H9 (cell line): ENCODE results near the gene NLRP1. TPM values are rescaled to one million over a fixed set of nuclear protein-coding genes. Genes with fewer than 3 reads are reported as not detected.

Experiments
- DNase-seq: peaks from one replicate; pipeline ENCODE4 v3.0.0-alpha.2; 2017
- H2AFZ ChIP-seq: one replicate; pipeline ENCODE4 v1.6.1; 2013; ENCODE audit warnings: mild to moderate bottlenecking, low read length, control low read depth, moderate library complexity
- H2AK5ac ChIP-seq: 2 replicates; pipeline ENCODE4 v1.6.1; 2013; ENCODE audit warnings: low read length, control low read depth, mixed read lengths; ENCODE audit not compliant: insufficient read length
- H2BK120ac ChIP-seq: one replicate; pipeline ENCODE4 v1.6.1; 2013; ENCODE audit warnings: low read depth, mild to moderate bottlenecking, low read length, control low read depth, inconsistent platforms; ENCODE audit not compliant: poor library complexity, severe bottlenecking
- H2BK12ac ChIP-seq: 2 replicates; pipeline ENCODE4 v1.6.1; 2013; ENCODE audit warnings: low read length, control low read depth, mixed read lengths, low read depth; ENCODE audit not compliant: insufficient read length
- H2BK15ac ChIP-seq: 2 replicates; pipeline ENCODE4 v1.6.1; 2013; ENCODE audit warnings: low read depth, low read length, control low read depth
- H2BK20ac ChIP-seq: one replicate; pipeline ENCODE4 v1.6.1; 2013; ENCODE audit warnings: low read depth, mild to moderate bottlenecking, low read length, control low read depth, inconsistent platforms; ENCODE audit not compliant: poor library complexity, severe bottlenecking
- H2BK5ac ChIP-seq: 2 replicates; pipeline ENCODE4 v1.6.1; 2013; ENCODE audit warnings: low read length, control low read depth, mixed read lengths; ENCODE audit not compliant: insufficient read length
- H3K14ac ChIP-seq: 2 replicates; pipeline ENCODE4 v1.6.1; 2013; ENCODE audit warnings: low read length, control low read depth; ENCODE audit not compliant: insufficient read depth
- H3K18ac ChIP-seq: 2 replicates; pipeline ENCODE4 v1.6.1; 2013; ENCODE audit warnings: low read depth, mild to moderate bottlenecking, mixed read lengths, low read length, control low read depth; ENCODE audit not compliant: insufficient read length
- H3K23ac ChIP-seq: 2 replicates; pipeline ENCODE4 v1.6.1; 2013; ENCODE audit warnings: low read length, control low read depth, mixed read lengths, low read depth; ENCODE audit not compliant: insufficient read length
- H3K23me2 ChIP-seq: 2 replicates; pipeline ENCODE4 v1.6.1; 2013; ENCODE audit warnings: low read depth, mild to moderate bottlenecking, mixed read lengths, low read length, control low read depth; ENCODE audit not compliant: insufficient read length, poor library complexity, severe bottlenecking
- H3K27ac ChIP-seq: 2 replicates; pipeline ENCODE4 v1.5.1; 2013; ENCODE audit warnings: low read length, control low read depth, mixed read lengths, low read depth; ENCODE audit not compliant: insufficient read length
- H3K27me3 ChIP-seq: 2 replicates; pipeline ENCODE4 v1.6.1; 2013; ENCODE audit warnings: low read length, control low read depth, inconsistent platforms; ENCODE audit not compliant: insufficient read depth
- H3K4ac ChIP-seq: 2 replicates; pipeline ENCODE4 v1.6.1; 2013; ENCODE audit warnings: low read depth, mild to moderate bottlenecking, control low read depth, inconsistent platforms, low read length, moderate library complexity
- H3K4me1 ChIP-seq: 2 replicates; pipeline ENCODE4 v1.6.1; 2013; ENCODE audit warnings: low read length, control low read depth, inconsistent platforms; ENCODE audit not compliant: insufficient read depth
- H3K4me2 ChIP-seq: 2 replicates; pipeline ENCODE4 v1.6.1; 2013; ENCODE audit warnings: low read length, control low read depth, mixed read lengths; ENCODE audit not compliant: insufficient read length, insufficient read depth
- H3K56ac ChIP-seq: 2 replicates; pipeline ENCODE4 v1.6.1; 2013; ENCODE audit warnings: low read depth, mild to moderate bottlenecking, mixed read lengths, low read length, control low read depth; ENCODE audit not compliant: insufficient read length
- H3K79me1 ChIP-seq: 2 replicates; pipeline ENCODE4 v1.6.1; 2013; ENCODE audit warnings: low read depth, mild to moderate bottlenecking, moderate library complexity, low read length, control low read depth, inconsistent platforms; ENCODE audit not compliant: insufficient read depth, poor library complexity, severe bottlenecking
- H3K79me2 ChIP-seq: 2 replicates; pipeline ENCODE4 v1.6.1; 2013; ENCODE audit warnings: low read length, control low read depth, inconsistent platforms; ENCODE audit not compliant: insufficient read depth
- H3K9ac ChIP-seq: 2 replicates; pipeline ENCODE4 v1.6.1; 2013; ENCODE audit warnings: low read length, control low read depth, mixed read lengths; ENCODE audit not compliant: insufficient read length; ENCODE audit errors: extremely low read depth
- H3K9me3 ChIP-seq: one replicate; pipeline ENCODE4 v1.6.1; 2013; ENCODE audit warnings: low read depth, low read length, inconsistent platforms; ENCODE audit not compliant: control insufficient read depth
- H3T11ph ChIP-seq: one replicate; pipeline ENCODE4 v1.6.1; 2013; ENCODE audit warnings: mild to moderate bottlenecking, low read length, control low read depth, inconsistent platforms
- H4K20me1 ChIP-seq: one replicate; pipeline ENCODE4 v1.6.1; 2013; ENCODE audit not compliant: control insufficient read depth, insufficient read length, insufficient read depth
- H4K5ac ChIP-seq: 2 replicates; pipeline ENCODE4 v1.6.1; 2013; ENCODE audit warnings: low read depth, mild to moderate bottlenecking, mixed read lengths, low read length, control low read depth; ENCODE audit not compliant: insufficient read length
- H4K8ac ChIP-seq: replicated peaks from 2 replicates; pipeline ENCODE4 v1.6.1; 2013; ENCODE audit warnings: low read length, control low read depth, mixed read lengths, low read depth; ENCODE audit not compliant: insufficient read length
- H4K91ac ChIP-seq: 2 replicates; pipeline ENCODE4 v1.6.1; 2013; ENCODE audit warnings: low read depth, mild to moderate bottlenecking, moderate library complexity, mixed read lengths, low read length, control low read depth; ENCODE audit not compliant: insufficient read length
- H3K27ac Mint-ChIP-seq, 3 experiments: 2 replicates in 2 of 3; 3 replicates in 1 of 3; pipeline ENCODE4 v1.8.0; 2020 to 2021; ENCODE audit warnings: mixed read lengths in 3 of 3, mild to moderate bottlenecking in 1 of 3, moderate library complexity in 1 of 3
- H3K27me3 Mint-ChIP-seq: 2 replicates; pipeline ENCODE4 v1.8.0; 2021; ENCODE audit warnings: low read depth, mild to moderate bottlenecking, moderate library complexity, mixed read lengths
- H3K36me3 Mint-ChIP-seq, 3 experiments: 2 replicates in 2 of 3; 3 replicates in 1 of 3; pipeline ENCODE4 v1.8.0; 2020 to 2021; ENCODE audit warnings: low read depth in 3 of 3, mixed read lengths in 3 of 3; ENCODE audit not compliant: insufficient read depth in 1 of 3
- H3K4me1 Mint-ChIP-seq, 2 experiments: 2 replicates each; pipeline ENCODE4 v1.8.0; 2020; ENCODE audit warnings: mixed read lengths in 2 of 2
- H3K4me3 Mint-ChIP-seq, 2 experiments: 2 replicates in 1 of 2; 3 replicates in 1 of 2; pipeline ENCODE4 v1.8.0; 2020 to 2021; ENCODE audit warnings: mild to moderate bottlenecking in 2 of 2, mixed read lengths in 2 of 2, moderate library complexity in 1 of 2
- H3K9me3 Mint-ChIP-seq, 2 experiments: 2 replicates in 1 of 2; 3 replicates in 1 of 2; pipeline ENCODE4 v1.8.0; 2020; ENCODE audit warnings: mild to moderate bottlenecking in 2 of 2, mixed read lengths in 2 of 2, moderate library complexity in 1 of 2
- WGBS: extraction: QIAGEN DNeasy Blood & Tissue Kit; methylation state at CpG from one replicate; pipeline ENCODE4 v1.1.7; 2013; ENCODE audit warnings: missing lambda C conversion rate, low lambda C conversion rate, mixed read lengths; ENCODE audit not compliant: insufficient read length; ENCODE audit errors: extremely low coverage; 5-methylcytosine and 5-hydroxymethylcytosine counted together
- total RNA-seq: library from RNA; stranded (reverse); gene quantifications from 2 replicates; pipeline ENCODE4 v1.2.1, GENCODE V29; 2021
- TF ChIP-seq, protein P1 (sequence below): fragments of 200-600 bp; sonication (generic); conservative IDR thresholded peaks from 3 replicates; pipeline ENCODE4 v1.8.0; 2021; ENCODE audit warnings: antibody characterized with exemption, mild to moderate bottlenecking

NLRP1 gene
- total RNA-seq, 1 experiment from 2014 or later = 12.1 TPM

- H3K79me2 ChIP-seq = no peaks in the 10 kb centered on the region
- no peak overlapping the region for H4K8ac ChIP-seq
- H2AK5ac ChIP-seq = no peak overlapping the region
- no peaks in the 10 kb centered on the region; a peak in 1 of 7 replicates for H3K36me3 Mint-ChIP-seq
- no peaks in the 10 kb centered on the region for H3K23me2 ChIP-seq
- peaks cover 6 to 11% of the 10 kb centered on the region in 2 experiments; a peak in 4 of 5 replicates for H3K9me3 Mint-ChIP-seq
- H3K4me1 ChIP-seq = no peaks in the 10 kb centered on the region
- no peak overlapping the region for H3K18ac ChIP-seq
- peaks cover 8% of the 10 kb centered on the region for H3K27me3 Mint-ChIP-seq
- H3K4me3 Mint-ChIP-seq = no peak overlapping the region
- H3K27ac Mint-ChIP-seq = no peak overlapping the region
- no peak overlapping the region for H3K14ac ChIP-seq
- no peak overlapping the region for H2BK120ac ChIP-seq
- TF ChIP-seq, protein P1, sequence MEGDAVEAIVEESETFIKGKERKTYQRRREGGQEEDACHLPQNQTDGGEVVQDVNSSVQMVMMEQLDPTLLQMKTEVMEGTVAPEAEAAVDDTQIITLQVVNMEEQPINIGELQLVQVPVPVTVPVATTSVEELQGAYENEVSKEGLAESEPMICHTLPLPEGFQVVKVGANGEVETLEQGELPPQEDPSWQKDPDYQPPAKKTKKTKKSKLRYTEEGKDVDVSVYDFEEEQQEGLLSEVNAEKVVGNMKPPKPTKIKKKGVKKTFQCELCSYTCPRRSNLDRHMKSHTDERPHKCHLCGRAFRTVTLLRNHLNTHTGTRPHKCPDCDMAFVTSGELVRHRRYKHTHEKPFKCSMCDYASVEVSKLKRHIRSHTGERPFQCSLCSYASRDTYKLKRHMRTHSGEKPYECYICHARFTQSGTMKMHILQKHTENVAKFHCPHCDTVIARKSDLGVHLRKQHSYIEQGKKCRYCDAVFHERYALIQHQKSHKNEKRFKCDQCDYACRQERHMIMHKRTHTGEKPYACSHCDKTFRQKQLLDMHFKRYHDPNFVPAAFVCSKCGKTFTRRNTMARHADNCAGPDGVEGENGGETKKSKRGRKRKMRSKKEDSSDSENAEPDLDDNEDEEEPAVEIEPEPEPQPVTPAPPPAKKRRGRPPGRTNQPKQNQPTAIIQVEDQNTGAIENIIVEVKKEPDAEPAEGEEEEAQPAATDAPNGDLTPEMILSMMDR = no peak
- no peak overlapping the region for H3T11ph ChIP-seq
- peaks cover 6 to 8% of the 10 kb centered on the region in 2 experiments for H3K4me1 Mint-ChIP-seq
- H2BK5ac ChIP-seq = no peak overlapping the region
- H2BK20ac ChIP-seq = no peak overlapping the region
- H2BK12ac ChIP-seq = no peak overlapping the region
- no peak overlapping the region for H4K5ac ChIP-seq
- no peak overlapping the region for H3K4ac ChIP-seq
- WGBS = no CpG with 5 or more reads among the region's 3 CpGs
- no peaks in the 10 kb centered on the region for H4K20me1 ChIP-seq
- no peaks in the 10 kb centered on the region for H3K27me3 ChIP-seq
- H3K27ac ChIP-seq = no peak overlapping the region
- H3K9me3 ChIP-seq = no peaks in the 10 kb centered on the region
- no peak overlapping the region for H3K56ac ChIP-seq
- H3K4me2 ChIP-seq = no peak overlapping the region
- no peaks in the 10 kb centered on the region for H3K79me1 ChIP-seq
- H4K91ac ChIP-seq = no peak overlapping the region
- no peak overlapping the region for H2BK15ac ChIP-seq
- H2AFZ ChIP-seq = no peak overlapping the region
- DNase-seq = no peak
- no peak overlapping the region for H3K23ac ChIP-seq
- H3K9ac ChIP-seq = no peak overlapping the region
These were observed 2.7 kb downstream of the NLRP1 start for GRCh38 chr17:5581655-5582054.
